ENCODE results near the gene DNAJC22. TPM values are rescaled to one million over a fixed set of nuclear protein-coding genes. Genes with fewer than 3 reads are reported as not detected.

The DNAJC22 gene
- polyA plus RNA-seq, 1 of the 3 experiments (the other 2 are of a cell fraction) = 4.5 TPM

GRCh38 chr12:49389387-49389703 is 42.7 kb downstream of the DNAJC22 start:
- H2AFZ ChIP-seq (ENCODE audit: low read depth) = no peak overlapping the region
- H3F3A ChIP-seq (replicated peaks; ENCODE audit: insufficient read depth) = peaks cover 45% of the 10 kb centered on the region
- 96% methylated on average over 13 of the region's 13 CpGs for WGBS (ENCODE audit: low lambda C conversion rate)
- TF ChIP-seq GABPA (IDR thresholded peaks at IDR 0.05; ENCODE audit: low read depth) (no peak), YY1 (IDR thresholded peaks at IDR 0.05; ENCODE audit: low read depth) (no peak), EP300 (IDR thresholded peaks at IDR 0.05; ENCODE audit: borderline replicate concordance in 1 of 2, low read depth in 1 of 2, low read length in 1 of 2) (no peak), RAD21 (IDR thresholded peaks at IDR 0.05; ENCODE audit: low read length) (no peak), TEAD4 (IDR thresholded peaks at IDR 0.05; ENCODE audit: borderline replicate concordance, insufficient read depth) (no peak), FOXJ3 (CRISPR knock-in tag; IDR thresholded peaks at IDR 0.05) (no peak), NFIC (IDR thresholded peaks at IDR 0.05; ENCODE audit: borderline replicate concordance) (no peak), ZBTB33 (IDR thresholded peaks at IDR 0.05; ENCODE audit: borderline replicate concordance, low read depth) (no peak), EZH2phosphoT487 (IDR thresholded peaks at IDR 0.05; ENCODE audit: borderline replicate concordance, low read depth) (no peak), GATA2 (CRISPR knock-in tag; IDR thresholded peaks at IDR 0.05) (no peak), SIN3A (IDR thresholded peaks at IDR 0.05; ENCODE audit: borderline replicate concordance, low read depth, low read length) (no peak), REST (IDR thresholded peaks at IDR 0.05; ENCODE audit: low read depth, low read length) (no peak), MXI1 (IDR thresholded peaks at IDR 0.05; ENCODE audit: low read depth, low read length) (no peak), SMC3 (IDR thresholded peaks at IDR 0.05; ENCODE audit: low read depth, low read length) (no peak), MEF2A (IDR thresholded peaks at IDR 0.05; ENCODE audit: borderline replicate concordance, low read depth) (no peak), FOXM1 (IDR thresholded peaks at IDR 0.05; ENCODE audit: low read depth) (no peak)
- DNase-seq = no peak
- H3K9me2 ChIP-seq = no peaks in the 10 kb centered on the region
- peaks cover 100% of the 10 kb centered on the region for H3K79me2 ChIP-seq (ENCODE audit: insufficient read depth)
- no peaks in the 10 kb centered on the region for H3K9me3 ChIP-seq
- H3K27me3 ChIP-seq (ENCODE audit: insufficient read depth) = no peaks in the 10 kb centered on the region
- ChIA-PET POLR2A (no interaction called here), CTCF (no interaction called here)
- no peak overlapping the region for H3K9ac ChIP-seq
- H4K20me1 ChIP-seq (ENCODE audit: insufficient read depth) = peaks cover 87% of the 10 kb centered on the region
- no peaks in the 10 kb centered on the region; a peak in 1 of 4 replicates for H3K4me1 ChIP-seq (ENCODE audit: control insufficient read depth in 1 of 2, insufficient read depth in 2 of 2, low read depth in 1 of 2, low read length in 1 of 2)
- no peak overlapping the region for H3K27ac ChIP-seq (ENCODE audit: low read depth in 2 of 2, low read length in 1 of 2)
- H3K4me2 ChIP-seq = no peak overlapping the region
- no peak overlapping the region for H3K4me3 ChIP-seq (ENCODE audit: low read depth in 2 of 2, low read length in 1 of 2)
- peaks cover 0 to 48% of the 10 kb centered on the region in 2 experiments for H3K36me3 ChIP-seq (replicated peaks in 1 of 2; ENCODE audit: control insufficient read depth in 1 of 2, insufficient read depth in 2 of 2, low read length in 1 of 2)

All from SK-N-SH (cell line).